OCI-LY7 (cell line): ENCODE measurements around the gene ISG20L2.

Experiments used
- CTCF ChIP-seq: fragments of 200-600 bp; sonication (generic); conservative IDR thresholded peaks from 2 replicates; pipeline ENCODE4 v1.5.1; 2014; ENCODE audit warnings: mild to moderate bottlenecking, antibody characterized with exemption, low read length, moderate library complexity, mixed read lengths
- EZH2phosphoT487 ChIP-seq: fragments of 200-600 bp; sonication (generic); IDR thresholded peaks from 2 replicates; pipeline ENCODE4 v1.6.1; 2018; ENCODE audit warnings: low read depth, borderline replicate concordance, mild to moderate bottlenecking, mixed run types, antibody characterized with exemption, low read length, moderate library complexity, mixed read lengths

- TF ChIP-seq CTCF = no peak
- no peak for TF ChIP-seq EZH2phosphoT487
These were observed 13.0 kb upstream of the ISG20L2 start for GRCh38 chr1:156741481-156741983.
